MM.1S (cell line): ENCODE data around the gene KRTAP17-1.

Experiments
- EZH2phosphoT487 ChIP-seq: fragments of 300-600 bp; sonication (generic); IDR thresholded peaks from 2 replicates; pipeline ENCODE4 v1.6.1; 2018; ENCODE audit warnings: antibody characterized with exemption, low read length
- TF ChIP-seq, protein P1 (sequence below): fragments of 300-600 bp; sonication (generic); IDR thresholded peaks from 2 replicates; pipeline ENCODE4 v1.5.1; 2016; ENCODE audit warnings: antibody characterized with exemption, low read length, mixed read lengths

DNA sequence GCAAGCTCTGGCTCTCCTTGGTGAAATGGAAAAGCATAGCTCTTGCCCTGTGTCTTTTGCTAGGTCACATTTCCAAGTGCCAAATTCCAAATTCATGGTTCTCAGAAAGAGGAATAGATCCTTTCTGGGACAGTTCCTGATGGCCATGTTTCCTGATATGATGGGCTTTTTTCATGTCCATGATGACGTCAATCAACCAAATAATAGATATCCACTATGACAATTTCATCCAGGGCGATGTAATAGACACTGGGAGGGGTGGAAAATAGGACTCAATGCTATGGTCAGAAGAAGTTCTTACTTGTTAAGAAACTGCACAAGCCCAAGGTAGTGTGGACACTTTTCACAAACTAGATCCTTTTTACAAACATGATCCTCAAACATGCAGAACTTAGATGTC lies 35.7 kb upstream of the KRTAP17-1 start:
- TF ChIP-seq, protein P1, sequence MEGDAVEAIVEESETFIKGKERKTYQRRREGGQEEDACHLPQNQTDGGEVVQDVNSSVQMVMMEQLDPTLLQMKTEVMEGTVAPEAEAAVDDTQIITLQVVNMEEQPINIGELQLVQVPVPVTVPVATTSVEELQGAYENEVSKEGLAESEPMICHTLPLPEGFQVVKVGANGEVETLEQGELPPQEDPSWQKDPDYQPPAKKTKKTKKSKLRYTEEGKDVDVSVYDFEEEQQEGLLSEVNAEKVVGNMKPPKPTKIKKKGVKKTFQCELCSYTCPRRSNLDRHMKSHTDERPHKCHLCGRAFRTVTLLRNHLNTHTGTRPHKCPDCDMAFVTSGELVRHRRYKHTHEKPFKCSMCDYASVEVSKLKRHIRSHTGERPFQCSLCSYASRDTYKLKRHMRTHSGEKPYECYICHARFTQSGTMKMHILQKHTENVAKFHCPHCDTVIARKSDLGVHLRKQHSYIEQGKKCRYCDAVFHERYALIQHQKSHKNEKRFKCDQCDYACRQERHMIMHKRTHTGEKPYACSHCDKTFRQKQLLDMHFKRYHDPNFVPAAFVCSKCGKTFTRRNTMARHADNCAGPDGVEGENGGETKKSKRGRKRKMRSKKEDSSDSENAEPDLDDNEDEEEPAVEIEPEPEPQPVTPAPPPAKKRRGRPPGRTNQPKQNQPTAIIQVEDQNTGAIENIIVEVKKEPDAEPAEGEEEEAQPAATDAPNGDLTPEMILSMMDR: no peak
- no peak for TF ChIP-seq EZH2phosphoT487
